GM23338 (cell line): ENCODE measurements around the gene FNIP2.

Experiments
- CREB1 ChIP-seq: fragments of 250-450 bp; sonication (Bioruptor Pico); IDR thresholded peaks from 2 replicates; pipeline ENCODE4 v1.5.0; 2020; ENCODE audit warnings: low read depth, mild to moderate bottlenecking, moderate library complexity
- CTCF ChIP-seq, 2 experiments: fragments of 200-600 bp in 1 of 2; sonication (generic) in 1 of 2; conservative IDR thresholded peaks; 2 replicates each; pipeline versions ENCODE4 v1.5.1 to v1.6.1; 2016 to 2017; ENCODE audit warnings: antibody characterized with exemption in 2 of 2, low read depth in 2 of 2, mild to moderate bottlenecking in 2 of 2, moderate library complexity in 1 of 2
- EZH2 ChIP-seq: fragments of 200-600 bp; sonication (generic); IDR thresholded peaks from one replicate; pipeline ENCODE4 v1.8.0; 2017; ENCODE audit warnings: antibody characterized with exemption, mild to moderate bottlenecking, low read depth; ENCODE audit not compliant: unreplicated experiment
- EZH2phosphoT487 ChIP-seq: fragments of 200-600 bp; sonication (generic); IDR thresholded peaks from one replicate; pipeline ENCODE4 v1.8.1; 2018; ENCODE audit warnings: antibody characterized with exemption; ENCODE audit not compliant: unreplicated experiment
- JUNB ChIP-seq: IDR thresholded peaks from one replicate; pipeline ENCODE4 v1.6.1; 2016; ENCODE audit warnings: antibody characterized with exemption; ENCODE audit not compliant: unreplicated experiment
- NANOG ChIP-seq: IDR thresholded peaks from 2 replicates; pipeline ENCODE4 v1.6.1; 2016; ENCODE audit warnings: antibody characterized with exemption, borderline replicate concordance
- POLR2AphosphoS5 ChIP-seq: IDR thresholded peaks from 2 replicates; pipeline ENCODE4 v1.6.1; 2016; ENCODE audit warnings: antibody characterized with exemption, low read depth
- REST ChIP-seq: IDR thresholded peaks from one replicate; pipeline ENCODE4 v1.6.1; 2018; ENCODE audit warnings: antibody characterized with exemption; ENCODE audit not compliant: unreplicated experiment
- STAT1 ChIP-seq: IDR thresholded peaks from one replicate; pipeline ENCODE4 v1.6.1; 2016; ENCODE audit warnings: antibody characterized with exemption; ENCODE audit not compliant: unreplicated experiment
- ZNF114 ChIP-seq: fragments of 250-450 bp; sonication (Bioruptor Pico); IDR thresholded peaks from 2 replicates; pipeline ENCODE4 v1.5.0; 2020; ENCODE audit warnings: mild to moderate bottlenecking, moderate library complexity
- ZNF331 ChIP-seq: fragments of 250-450 bp; sonication (Bioruptor Pico); IDR thresholded peaks from 2 replicates; pipeline ENCODE4 v1.5.0; 2020; ENCODE audit warnings: low read depth, mild to moderate bottlenecking, moderate library complexity
- ZNF462 ChIP-seq: fragments of 250-450 bp; sonication (Bioruptor Pico); IDR thresholded peaks from 2 replicates; pipeline ENCODE4 v1.5.0; 2020; ENCODE audit warnings: mild to moderate bottlenecking, moderate library complexity

- TF ChIP-seq CTCF (conservative IDR thresholded peaks at IDR 0.05; ENCODE audit: low read depth in 2 of 2) (no peak), EZH2phosphoT487 (no peak), EZH2 (no peak), CREB1 (no peak), POLR2AphosphoS5 (no peak), STAT1 (no peak), REST (no peak), JUNB (no peak), ZNF331 (CRISPR knock-in tag) (no peak), ZNF114 (CRISPR knock-in tag) (no peak), ZNF462 (CRISPR knock-in tag) (no peak), NANOG (no peak)
These were observed 136.0 kb downstream of the FNIP2 start for GRCh38 chr4:158904815-158905214.
